Right lobe of liver (tissue), 6 donors: ENCODE measurements around the gene KRTAP20-4. TPM values are rescaled to one million over a fixed set of nuclear protein-coding genes. Genes with fewer than 3 reads are reported as not detected.

Experiments
- ATAC-seq, 4 donors: fragments of 200-7000 bp; cut with Tn5 transposase; one replicate each; pipeline ENCODE4 v1.9.1; 2020; ENCODE audit warnings: mild to moderate bottlenecking in 4 of 4, moderate library complexity in 4 of 4
- DNase-seq, 3 donors: peaks; one replicate each; pipeline ENCODE4 v3.0.0-alpha.2; 2020
- H3K27ac ChIP-seq, 3 donors: fragments of 200-600 bp; one replicate each; pipeline ENCODE4 v1.8.0; 2022
- H3K27me3 ChIP-seq, 2 donors: fragments of 200-600 bp; one replicate each; pipeline ENCODE4 v1.8.0; 2022
- H3K36me3 ChIP-seq, 4 donors: fragments of 200-600 bp; sonication (generic) in 1 of 4; one replicate each; pipeline versions ENCODE4 v1.5.1 to v1.8.0; 2017 to 2022; ENCODE audit warnings: control low read depth in 1 of 4
- H3K4me1 ChIP-seq, 4 donors: fragments of 200-600 bp; sonication (generic) in 1 of 4; one replicate each; pipeline versions ENCODE4 v1.5.1 to v1.8.0; 2017 to 2022; ENCODE audit warnings: control low read depth in 1 of 4
- H3K4me3 ChIP-seq, 3 donors: fragments of 200-600 bp; one replicate each; pipeline ENCODE4 v1.8.0; 2022
- H3K9me3 ChIP-seq, 4 donors: fragments of 200-600 bp; sonication (generic) in 1 of 4; one replicate each; pipeline versions ENCODE4 v1.5.1 to v1.8.0; 2017 to 2022; ENCODE audit warnings: control low read depth in 1 of 4
- POLR2A ChIP-seq: fragments of 450-650 bp; IDR thresholded peaks from one replicate; pipeline ENCODE4 v1.6.1; 2017; ENCODE audit warnings: antibody characterized with exemption, mild to moderate bottlenecking
- WGBS: methylation state at CpG from one replicate; pipeline ENCODE4 v1.1.6; 2018; ENCODE audit warnings: low coverage, low lambda C conversion rate; ENCODE audit not compliant: insufficient coverage; ENCODE audit errors: missing lambda C conversion rate; 5-methylcytosine and 5-hydroxymethylcytosine counted together
- intact Hi-C, 2 donors: fragments of 100-400 bp; cut with DNase I; formaldehyde crosslinking; loops; one replicate each; pipeline versions ENCODE4 v1.11.2 to v1.14.1; 2022
- long read RNA-seq: library from polyadenylated mRNA; unstranded; transcript quantifications from one replicate; pipeline ENCODE4 v2.0.0, GENCODE V29; 2019
- total RNA-seq, 6 experiments: library from RNA; depleted of rRNA in 2 of 6; stranded (reverse); fragments of >200 nt in 2 of 6; fragmentation: NEBNext Ultra II Directional in 3 of 6; extraction: Animal tissue kit (Norgen Biotek cat#: 25700) in 3 of 6; gene quantifications; one replicate each; pipeline versions ENCODE4 v1.1.0 to v1.2.4, GENCODE V29; 2016 to 2023
- TF ChIP-seq, protein P1 (sequence below), 4 donors: fragments of 200-600 bp in 3 of 4; fragments of 450-650 bp in 1 of 4; IDR thresholded peaks; one replicate each; pipeline versions ENCODE4 v1.5.1 to v1.8.0; 2016 to 2022; ENCODE audit warnings: antibody characterized with exemption in 4 of 4, mild to moderate bottlenecking in 2 of 4
- donor health status: DM: no; HTN: yes; CAD: no.
- donor health status: DM: no; HTN: no; CAD: no.
- donor health status: DM: no; HTN: no; CAD: no.
- donor health status: DM: no; HTN: yes; CAD: no.
- donor health status: DM: no; HTN: yes; CAD: no.

Gene KRTAP20-4
- not detected for total RNA-seq
- long read RNA-seq, result 0 reads

DNA sequence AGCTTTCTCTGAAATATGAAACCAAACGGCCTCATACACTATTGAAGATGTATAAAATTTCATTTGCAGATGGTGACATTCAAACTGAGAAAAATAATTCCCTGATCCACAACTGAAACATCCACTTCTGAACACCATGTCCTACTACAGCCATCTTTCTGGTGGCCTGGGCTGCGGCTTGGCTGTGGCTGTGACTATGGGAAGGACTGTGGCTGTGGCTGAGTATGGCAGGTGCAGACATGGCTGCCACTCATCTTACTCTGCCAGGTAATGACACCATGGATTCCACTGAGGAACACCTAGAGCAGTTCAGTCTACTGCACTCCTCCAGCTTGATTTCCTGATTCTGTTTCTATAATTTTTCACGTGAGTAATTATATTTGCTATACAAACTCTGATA, at the start of gene KRTAP20-4:
Gene KRTAP20-4, plus strand, starts transcription at position 106 of the 400 bp plus-strand sequence.
- Histone ChIP-seq H3K27me3 (no peaks in the 10 kb centered on the region), H3K36me3 (no peaks in the 10 kb centered on the region), H3K4me1 (no peaks in the 10 kb centered on the region), H3K27ac (no peak within 1 kb of the TSS), H3K4me3 (no peak within 1 kb of the TSS), H3K9me3 (no peaks in the 10 kb centered on the region)
- WGBS, result 49% methylated on average over 2 of the region's 3 CpGs
- DNase-seq (no peak), ATAC-seq (no peak)
- intact Hi-C loops, result no loop called here
- TF ChIP-seq, protein P1, sequence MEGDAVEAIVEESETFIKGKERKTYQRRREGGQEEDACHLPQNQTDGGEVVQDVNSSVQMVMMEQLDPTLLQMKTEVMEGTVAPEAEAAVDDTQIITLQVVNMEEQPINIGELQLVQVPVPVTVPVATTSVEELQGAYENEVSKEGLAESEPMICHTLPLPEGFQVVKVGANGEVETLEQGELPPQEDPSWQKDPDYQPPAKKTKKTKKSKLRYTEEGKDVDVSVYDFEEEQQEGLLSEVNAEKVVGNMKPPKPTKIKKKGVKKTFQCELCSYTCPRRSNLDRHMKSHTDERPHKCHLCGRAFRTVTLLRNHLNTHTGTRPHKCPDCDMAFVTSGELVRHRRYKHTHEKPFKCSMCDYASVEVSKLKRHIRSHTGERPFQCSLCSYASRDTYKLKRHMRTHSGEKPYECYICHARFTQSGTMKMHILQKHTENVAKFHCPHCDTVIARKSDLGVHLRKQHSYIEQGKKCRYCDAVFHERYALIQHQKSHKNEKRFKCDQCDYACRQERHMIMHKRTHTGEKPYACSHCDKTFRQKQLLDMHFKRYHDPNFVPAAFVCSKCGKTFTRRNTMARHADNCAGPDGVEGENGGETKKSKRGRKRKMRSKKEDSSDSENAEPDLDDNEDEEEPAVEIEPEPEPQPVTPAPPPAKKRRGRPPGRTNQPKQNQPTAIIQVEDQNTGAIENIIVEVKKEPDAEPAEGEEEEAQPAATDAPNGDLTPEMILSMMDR (IDR thresholded peaks at IDR 0.05), result no peak
- TF ChIP-seq POLR2A, result no peak

DNA sequence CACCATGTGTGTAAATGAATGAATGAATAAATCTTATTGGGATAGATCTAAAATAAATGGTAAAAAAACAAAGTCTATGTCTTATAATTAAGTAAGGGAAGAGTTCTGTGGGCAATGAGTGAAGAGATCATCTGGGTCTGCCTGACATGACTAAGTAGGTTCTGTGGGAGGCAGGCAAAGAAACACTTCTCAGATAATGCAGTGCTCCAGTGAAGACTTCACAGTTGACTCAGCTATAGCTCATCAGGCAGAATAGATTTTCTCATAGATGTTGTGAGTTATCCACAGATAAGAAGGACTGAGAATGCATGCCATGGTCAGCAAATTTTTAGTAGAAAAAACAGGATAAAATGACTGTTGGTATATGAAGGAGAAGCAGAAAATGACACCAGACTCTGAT, 42.7 kb upstream of the KRTAP20-4 start:
- Histone ChIP-seq H3K4me3 (no peak overlapping the region), H3K27me3 (no peaks in the 10 kb centered on the region), H3K4me1 (no peaks in the 10 kb centered on the region), H3K36me3 (no peaks in the 10 kb centered on the region), H3K9me3 (no peaks in the 10 kb centered on the region), H3K27ac (no peak overlapping the region)
- no peak for TF ChIP-seq POLR2A
- TF ChIP-seq, protein P1 (IDR thresholded peaks at IDR 0.05), result no peak
- ATAC-seq, result no peak
- DNase-seq, result no peak
- intact Hi-C loops, result no loop called here

DNA sequence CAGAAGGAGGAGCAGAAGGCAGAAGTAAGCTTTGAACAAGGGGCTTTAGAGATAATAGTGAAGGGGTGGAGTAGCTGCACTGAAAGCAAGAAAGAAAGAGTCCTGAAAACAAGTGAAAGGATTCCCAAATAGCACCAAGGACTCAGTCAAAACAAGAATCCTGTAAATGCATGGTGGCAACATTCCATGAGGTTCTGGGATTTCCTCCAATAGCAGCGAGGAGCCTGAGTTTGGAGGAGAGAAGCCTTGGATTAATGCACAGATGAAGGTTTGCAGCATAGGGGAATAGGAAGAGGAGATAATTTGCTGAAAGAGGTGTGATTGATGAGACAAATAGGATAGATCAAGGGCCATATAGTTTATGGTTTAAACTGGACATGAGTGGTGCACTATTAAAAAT, 41.1 kb upstream of the KRTAP20-4 start:
- no peak for DNase-seq
- Histone ChIP-seq H3K4me3 (no peak overlapping the region), H3K27ac (no peak overlapping the region), H3K9me3 (no peaks in the 10 kb centered on the region), H3K27me3 (no peaks in the 10 kb centered on the region), H3K4me1 (no peaks in the 10 kb centered on the region), H3K36me3 (no peaks in the 10 kb centered on the region)
- WGBS, result 33% methylated on average over 1 of the region's 1 CpG
- ATAC-seq, result no peak
- intact Hi-C loops, result no loop called here
- no peak for TF ChIP-seq POLR2A
- TF ChIP-seq, protein P1 (IDR thresholded peaks at IDR 0.05), result no peak

DNA sequence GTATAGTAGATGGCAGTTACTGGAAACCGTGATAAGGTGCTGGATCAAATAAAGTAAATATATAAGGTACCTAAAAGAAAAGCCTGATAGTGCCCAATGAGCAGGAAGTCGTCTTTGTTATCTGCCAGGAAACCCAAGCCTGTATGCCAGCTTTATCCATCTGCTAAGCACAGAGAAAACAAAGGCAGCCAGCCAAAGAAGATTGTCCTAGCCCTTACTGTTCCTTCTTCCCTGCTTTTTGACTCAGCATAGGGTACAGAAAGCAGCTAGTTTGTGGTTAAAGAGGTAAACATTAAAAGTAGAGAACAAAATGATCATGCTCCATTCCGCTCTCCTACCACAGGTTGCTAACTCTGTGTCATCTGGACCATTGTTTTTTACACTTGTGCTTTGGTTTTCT, 40.3 kb upstream of the KRTAP20-4 start:
- Histone ChIP-seq H3K27ac (no peak overlapping the region), H3K4me3 (no peak overlapping the region), H3K27me3 (no peaks in the 10 kb centered on the region), H3K36me3 (no peaks in the 10 kb centered on the region), H3K4me1 (no peaks in the 10 kb centered on the region), H3K9me3 (no peaks in the 10 kb centered on the region)
- DNase-seq (no peak), ATAC-seq (no peak)
- intact Hi-C loops, result no loop called here
- no peak for TF ChIP-seq POLR2A
- TF ChIP-seq, protein P1 (IDR thresholded peaks at IDR 0.05), result no peak
- WGBS, result 41% methylated on average over 3 of the region's 3 CpGs

DNA sequence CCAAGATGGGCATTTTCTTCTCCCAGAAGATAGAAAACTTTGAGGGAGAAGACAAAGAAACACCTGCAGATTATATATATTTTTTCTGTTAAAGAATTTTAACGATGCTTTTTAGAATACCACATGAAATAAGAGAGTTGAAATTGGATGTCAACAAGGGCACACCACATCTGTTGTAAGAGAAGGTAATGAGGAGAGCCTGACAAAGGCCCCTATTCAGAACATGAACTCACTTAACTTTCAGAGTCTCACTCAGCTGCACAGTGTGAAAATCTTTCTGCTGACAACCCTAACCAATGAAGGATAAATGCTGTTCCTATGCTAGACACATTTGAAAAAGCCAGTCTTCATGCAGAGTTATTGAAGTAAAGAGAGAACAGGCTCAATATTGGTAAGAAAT, 37.6 kb upstream of the KRTAP20-4 start:
- Histone ChIP-seq H3K4me3 (no peak overlapping the region), H3K9me3 (no peaks in the 10 kb centered on the region), H3K4me1 (no peaks in the 10 kb centered on the region), H3K27ac (no peak overlapping the region), H3K27me3 (no peaks in the 10 kb centered on the region), H3K36me3 (no peaks in the 10 kb centered on the region)
- TF ChIP-seq, protein P1 (IDR thresholded peaks at IDR 0.05), result no peak
- TF ChIP-seq POLR2A, result no peak
- intact Hi-C loops, result no loop called here
- 50% methylated on average over 1 of the region's 1 CpG for WGBS
- ATAC-seq, result no peak
- DNase-seq, result no peak
